Hepatocyte (in vitro differentiated cells): ENCODE measurements around the gene MAP10. TPM values are rescaled to one million over a fixed set of nuclear protein-coding genes. Genes with fewer than 3 reads are reported as not detected.

ENCODE experiments used
- DNase-seq: peaks from one replicate; pipeline ENCODE4 v3.0.0-alpha.2; 2016; ENCODE audit warnings: low spot score
- H2AFZ ChIP-seq: fragments of 200-600 bp; sonication (generic); 2 replicates; pipeline ENCODE4 v1.6.0; 2016; ENCODE audit warnings: antibody characterized with exemption, mild to moderate bottlenecking
- H3K27ac ChIP-seq: fragments of 200-600 bp; sonication (generic); 2 replicates; pipeline ENCODE4 v1.5.1; 2016; ENCODE audit warnings: mild to moderate bottlenecking
- H3K27me3 ChIP-seq: fragments of 200-600 bp; sonication (generic); 2 replicates; pipeline ENCODE4 v1.6.1; 2016
- H3K36me3 ChIP-seq: fragments of 200-600 bp; sonication (generic); replicated peaks from 2 replicates; pipeline ENCODE4 v1.5.1; 2016; ENCODE audit warnings: low read depth; ENCODE audit not compliant: insufficient read depth
- H3K4me1 ChIP-seq: fragments of 200-600 bp; sonication (generic); 2 replicates; pipeline ENCODE4 v1.5.1; 2016; ENCODE audit warnings: mild to moderate bottlenecking, moderate library complexity; ENCODE audit not compliant: insufficient read depth
- H3K4me2 ChIP-seq: fragments of 200-600 bp; sonication (generic); 2 replicates; pipeline ENCODE4 v1.6.0; 2016
- H3K4me3 ChIP-seq: fragments of 200-600 bp; sonication (generic); 2 replicates; pipeline ENCODE4 v1.5.1; 2016; ENCODE audit warnings: mild to moderate bottlenecking
- H3K79me2 ChIP-seq: fragments of 200-600 bp; sonication (generic); 2 replicates; pipeline ENCODE4 v1.6.0; 2017; ENCODE audit warnings: mild to moderate bottlenecking
- H3K9me2 ChIP-seq: fragments of 200-600 bp; sonication (generic); replicated peaks from 2 replicates; pipeline ENCODE4 v1.6.0; 2017; ENCODE audit warnings: mild to moderate bottlenecking; ENCODE audit not compliant: insufficient read depth
- H3K9me3 ChIP-seq: fragments of 200-600 bp; sonication (generic); 2 replicates; pipeline ENCODE4 v1.5.1; 2016; ENCODE audit warnings: low read depth, mild to moderate bottlenecking
- H4K20me1 ChIP-seq: fragments of 200-600 bp; sonication (generic); 2 replicates; pipeline ENCODE4 v1.6.0; 2016; ENCODE audit warnings: mild to moderate bottlenecking; ENCODE audit not compliant: insufficient read depth, poor library complexity, severe bottlenecking
- CTCF ChIP-seq: fragments of 200-600 bp; sonication (generic); IDR thresholded peaks from 2 replicates; pipeline ENCODE4 v1.5.1; 2016; ENCODE audit warnings: antibody characterized with exemption, mild to moderate bottlenecking; ENCODE audit not compliant: poor library complexity
- EZH2 ChIP-seq: fragments of 200-600 bp; sonication (generic); IDR thresholded peaks from 2 replicates; pipeline ENCODE4 v1.6.1; 2016; ENCODE audit warnings: antibody characterized with exemption, mild to moderate bottlenecking, borderline replicate concordance
- EZH2phosphoT487 ChIP-seq: fragments of 200-600 bp; sonication (generic); IDR thresholded peaks from one replicate; pipeline ENCODE4 v1.6.1; 2018; ENCODE audit warnings: antibody characterized with exemption, mild to moderate bottlenecking, low read depth, moderate library complexity; ENCODE audit not compliant: unreplicated experiment, severe bottlenecking
- WGBS: methylation state at CpG from one replicate; pipeline ENCODE4 v1.1.6; 2016; ENCODE audit warnings: low lambda C conversion rate; ENCODE audit errors: missing lambda C conversion rate; 5-methylcytosine and 5-hydroxymethylcytosine counted together
- polyA plus RNA-seq: library from polyadenylated mRNA; unstranded; fragments of >200 nt; fragmentation: Nextera tagmentation; extraction: Ambion mirVana; gene quantifications from 2 replicates; pipeline ENCODE4 v1.2.1, GENCODE V29; 2016
- total RNA-seq: library from RNA; depleted of rRNA; stranded (reverse); fragments of >200 nt; gene quantifications from 2 replicates; pipeline ENCODE4 v1.2.3, GENCODE V29; 2014

MAP10 gene
- total and polyA plus RNA-seq, 2 experiments from 2014 or later = 2.1 to 5.7 TPM

- no peaks in the 10 kb centered on the region for H3K9me2 ChIP-seq
- DNase-seq = no peak
- no peaks in the 10 kb centered on the region for H4K20me1 ChIP-seq
- H3K36me3 ChIP-seq = no peaks in the 10 kb centered on the region
- no peak overlapping the region for H3K4me3 ChIP-seq
- 97% methylated on average over 2 of the region's 2 CpGs for WGBS
- no peaks in the 10 kb centered on the region for H3K9me3 ChIP-seq
- H3K79me2 ChIP-seq = no peaks in the 10 kb centered on the region
- H3K27me3 ChIP-seq = no peaks in the 10 kb centered on the region
- H3K4me1 ChIP-seq = no peaks in the 10 kb centered on the region
- H2AFZ ChIP-seq = no peak overlapping the region
- no peak overlapping the region for H3K4me2 ChIP-seq
- no peak overlapping the region for H3K27ac ChIP-seq
- TF ChIP-seq CTCF (no peak), EZH2phosphoT487 (no peak), EZH2 (no peak)
Observed at GRCh38 chr1:232810856-232811255, 5.6 kb downstream of the MAP10 start.

- H3K9me2 ChIP-seq = no peaks in the 10 kb centered on the region
- no peak overlapping the region for H3K27ac ChIP-seq
- no peak overlapping the region for H3K4me3 ChIP-seq
- no peaks in the 10 kb centered on the region for H4K20me1 ChIP-seq
- no peaks in the 10 kb centered on the region for H3K79me2 ChIP-seq
- H2AFZ ChIP-seq = no peak overlapping the region
- no peak for TF ChIP-seq EZH2
- no peak for TF ChIP-seq EZH2phosphoT487
- TF ChIP-seq CTCF = no peak
- H3K9me3 ChIP-seq = no peaks in the 10 kb centered on the region
- H3K4me1 ChIP-seq = no peaks in the 10 kb centered on the region
- H3K4me2 ChIP-seq = no peak overlapping the region
- H3K27me3 ChIP-seq = no peaks in the 10 kb centered on the region
- no peak for DNase-seq
- WGBS = 97% methylated on average over 2 of the region's 2 CpGs
- no peaks in the 10 kb centered on the region for H3K36me3 ChIP-seq
Observed at GRCh38 chr1:232812560-232812959, 7.3 kb downstream of the MAP10 start.

- no peak overlapping the region for H3K27ac ChIP-seq
- H2AFZ ChIP-seq = no peak overlapping the region
- no peaks in the 10 kb centered on the region for H3K9me3 ChIP-seq
- no peak for DNase-seq
- H3K4me1 ChIP-seq = no peaks in the 10 kb centered on the region
- TF ChIP-seq CTCF (no peak), EZH2phosphoT487 (no peak), EZH2 (no peak)
- H3K4me2 ChIP-seq = no peak overlapping the region
- no peaks in the 10 kb centered on the region for H3K79me2 ChIP-seq
- H3K36me3 ChIP-seq = no peaks in the 10 kb centered on the region
- H3K27me3 ChIP-seq = no peaks in the 10 kb centered on the region
- H3K9me2 ChIP-seq = no peaks in the 10 kb centered on the region
- H4K20me1 ChIP-seq = no peaks in the 10 kb centered on the region
- WGBS = 94% methylated on average over 4 of the region's 4 CpGs
- H3K4me3 ChIP-seq = no peak overlapping the region
Observed at GRCh38 chr1:232813097-232813496, 7.9 kb downstream of the MAP10 start.

- Histone ChIP-seq H2AFZ (no peak overlapping the region), H3K9me3 (no peaks in the 10 kb centered on the region), H3K79me2 (no peaks in the 10 kb centered on the region), H3K27me3 (no peaks in the 10 kb centered on the region), H3K27ac (no peak overlapping the region), H3K4me1 (no peaks in the 10 kb centered on the region), H3K4me2 (no peak overlapping the region), H3K36me3 (no peaks in the 10 kb centered on the region), H4K20me1 (no peaks in the 10 kb centered on the region), H3K4me3 (no peak overlapping the region), H3K9me2 (no peaks in the 10 kb centered on the region)
- 79% methylated on average over 1 of the region's 1 CpG for WGBS
- no peak for DNase-seq
- TF ChIP-seq EZH2 (no peak), CTCF (no peak), EZH2phosphoT487 (no peak)
Observed at GRCh38 chr1:232813760-232814159, 8.5 kb downstream of the MAP10 start.
